Neural progenitor cell (in vitro differentiated cells): ENCODE data around the gene TPCN1. TPM values are rescaled to one million over a fixed set of nuclear protein-coding genes. Genes with fewer than 3 reads are reported as not detected.

ENCODE experiments used
- DNase-seq: peaks from one replicate; pipeline ENCODE4 v3.0.0-alpha.2; 2016; ENCODE audit warnings: low spot score
- H2AFZ ChIP-seq: fragments of 200-600 bp; sonication (generic); replicated peaks from 2 replicates; pipeline ENCODE4 v1.6.1; 2016; ENCODE audit warnings: antibody characterized with exemption
- H3F3A ChIP-seq: fragments of 200-600 bp; sonication (generic); 2 replicates; pipeline ENCODE4 v1.6.1; 2016; ENCODE audit warnings: antibody characterized with exemption, low read depth
- H3K27ac ChIP-seq: fragments of 200-600 bp; sonication (generic); 2 replicates; pipeline ENCODE4 v1.5.1; 2016; ENCODE audit warnings: mild to moderate bottlenecking
- H3K27me3 ChIP-seq: fragments of 200-600 bp; sonication (generic); 2 replicates; pipeline ENCODE4 v1.6.1; 2016; ENCODE audit warnings: mild to moderate bottlenecking, moderate library complexity
- H3K36me3 ChIP-seq: fragments of 200-600 bp; sonication (generic); 2 replicates; pipeline ENCODE4 v1.5.1; 2016
- H3K4me1 ChIP-seq: fragments of 200-600 bp; sonication (generic); 2 replicates; pipeline ENCODE4 v1.6.1; 2016; ENCODE audit warnings: mixed run types
- H3K4me2 ChIP-seq: fragments of 200-600 bp; sonication (generic); 2 replicates; pipeline ENCODE4 v1.6.1; 2016
- H3K4me3 ChIP-seq: fragments of 200-600 bp; sonication (generic); 2 replicates; pipeline ENCODE4 v1.5.1; 2016
- H3K79me2 ChIP-seq: fragments of 200-600 bp; sonication (generic); 2 replicates; pipeline ENCODE4 v1.6.1; 2016; ENCODE audit warnings: low read depth
- H3K9ac ChIP-seq: fragments of 200-600 bp; sonication (generic); 2 replicates; pipeline ENCODE4 v1.6.1; 2016
- H3K9me3 ChIP-seq: fragments of 200-600 bp; sonication (generic); 2 replicates; pipeline ENCODE4 v1.5.1; 2016; ENCODE audit warnings: low read depth
- H4K20me1 ChIP-seq: fragments of 200-600 bp; sonication (generic); 2 replicates; pipeline ENCODE4 v1.6.1; 2016; ENCODE audit warnings: low read depth
- H3K27ac Mint-ChIP-seq: 3 replicates; pipeline ENCODE4 v1.8.0; 2021; ENCODE audit warnings: mixed read lengths
- H3K27me3 Mint-ChIP-seq: 2 replicates; pipeline ENCODE4 v1.8.0; 2022; ENCODE audit warnings: low read depth, mild to moderate bottlenecking, inconsistent platforms, moderate library complexity, mixed read lengths; ENCODE audit not compliant: insufficient read depth
- H3K36me3 Mint-ChIP-seq: 3 replicates; pipeline ENCODE4 v1.8.0; 2021; ENCODE audit warnings: mixed read lengths
- H3K4me1 Mint-ChIP-seq: 3 replicates; pipeline ENCODE4 v1.8.0; 2021; ENCODE audit warnings: mixed read lengths
- H3K4me3 Mint-ChIP-seq: 3 replicates; pipeline ENCODE4 v1.8.0; 2021; ENCODE audit warnings: mild to moderate bottlenecking, moderate library complexity, mixed read lengths
- H3K9me3 Mint-ChIP-seq: 3 replicates; pipeline ENCODE4 v1.8.0; 2020; ENCODE audit warnings: mixed read lengths
- CTCF ChIP-seq: fragments of 200-600 bp; sonication (generic); IDR thresholded peaks from 2 replicates; pipeline ENCODE4 v1.5.1; 2017; ENCODE audit warnings: antibody characterized with exemption, mild to moderate bottlenecking
- EZH2 ChIP-seq: fragments of 200-600 bp; sonication (generic); IDR thresholded peaks from 2 replicates; pipeline ENCODE4 v1.6.1; 2017; ENCODE audit warnings: antibody characterized with exemption, mild to moderate bottlenecking, moderate library complexity
- EZH2phosphoT487 ChIP-seq: fragments of 200-600 bp; sonication (generic); IDR thresholded peaks from 2 replicates; pipeline ENCODE4 v1.6.1; 2017; ENCODE audit warnings: antibody characterized with exemption
- total RNA-seq: library from RNA; depleted of rRNA; stranded (reverse); fragments of >200 nt; gene quantifications from 2 replicates; pipeline ENCODE4 v1.2.3, GENCODE V29; 2015; ENCODE audit warnings: low replicate concordance

Gene TPCN1
- total RNA-seq, 1 donor from 2014 or later: 12.2 TPM

GRCh38 chr12:113207613-113208040, 13.6 kb upstream of the TPCN1 start:
- Histone ChIP-seq H3F3A (no peaks in the 10 kb centered on the region), H3K27ac (no peak overlapping the region), H4K20me1 (no peaks in the 10 kb centered on the region), H3K9ac (no peak overlapping the region), H3K4me2 (no peak overlapping the region), H3K79me2 (no peaks in the 10 kb centered on the region), H3K9me3 (no peaks in the 10 kb centered on the region), H3K27me3 (no peaks in the 10 kb centered on the region), H3K4me3 (no peak overlapping the region), H3K4me1 (no peaks in the 10 kb centered on the region), H3K36me3 (no peaks in the 10 kb centered on the region), H2AFZ (no peak overlapping the region)
- Mint-ChIP-seq H3K36me3 (peaks cover 6% of the 10 kb centered on the region), H3K9me3 (peaks cover 3% of the 10 kb centered on the region), H3K4me3 (no peak overlapping the region), H3K27ac (peak overlapping the region; percentile 20), H3K4me1 (peaks cover 17% of the 10 kb centered on the region), H3K27me3 (peaks cover 15% of the 10 kb centered on the region)
- TF ChIP-seq EZH2phosphoT487 (no peak), CTCF (no peak), EZH2 (no peak)
- DNase-seq: no peak

- no peak for TF ChIP-seq CTCF
- TF ChIP-seq EZH2: no peak
- no peak for TF ChIP-seq EZH2phosphoT487
- Histone ChIP-seq H3K27ac (no peak overlapping the region), H3K36me3 (no peaks in the 10 kb centered on the region), H3K9ac (no peak overlapping the region), H3K27me3 (no peaks in the 10 kb centered on the region), H3K9me3 (no peaks in the 10 kb centered on the region), H3K4me2 (no peak overlapping the region), H3K79me2 (no peaks in the 10 kb centered on the region), H3F3A (no peaks in the 10 kb centered on the region), H4K20me1 (no peaks in the 10 kb centered on the region), H3K4me1 (no peaks in the 10 kb centered on the region), H2AFZ (no peak overlapping the region), H3K4me3 (no peak overlapping the region)
- Mint-ChIP-seq H3K27ac (peak overlapping the region; percentile 53), H3K9me3 (peaks cover 3% of the 10 kb centered on the region), H3K36me3 (peaks cover 6% of the 10 kb centered on the region), H3K4me3 (no peak overlapping the region), H3K27me3 (peaks cover 15% of the 10 kb centered on the region), H3K4me1 (peaks cover 17% of the 10 kb centered on the region)
- no peak for DNase-seq
Observed at GRCh38 chr12:113208041-113208934, 13.0 kb upstream of the TPCN1 start.

- TF ChIP-seq EZH2phosphoT487 (no peak), CTCF (no peak), EZH2 (no peak)
- no peaks in the 10 kb centered on the region for H3K27me3 ChIP-seq
- no peak overlapping the region for H3K27ac ChIP-seq
- H3K4me1 Mint-ChIP-seq: peaks cover 20% of the 10 kb centered on the region
- H3K4me2 ChIP-seq: no peak overlapping the region
- peaks cover 2% of the 10 kb centered on the region for H3K9me3 Mint-ChIP-seq
- no peak overlapping the region for H3K9ac ChIP-seq
- no peaks in the 10 kb centered on the region for H3K4me1 ChIP-seq
- no peak overlapping the region for H2AFZ ChIP-seq
- H3K27me3 Mint-ChIP-seq: peaks cover 15% of the 10 kb centered on the region
- H3F3A ChIP-seq: no peaks in the 10 kb centered on the region
- H3K27ac Mint-ChIP-seq: no peak overlapping the region
- no peak overlapping the region for H3K4me3 ChIP-seq
- no peak overlapping the region for H3K4me3 Mint-ChIP-seq
- no peaks in the 10 kb centered on the region for H3K9me3 ChIP-seq
- H3K36me3 ChIP-seq: no peaks in the 10 kb centered on the region
- no peaks in the 10 kb centered on the region for H3K79me2 ChIP-seq
- H3K36me3 Mint-ChIP-seq: peaks cover 6% of the 10 kb centered on the region
- DNase-seq: no peak
- H4K20me1 ChIP-seq: no peaks in the 10 kb centered on the region
Observed at GRCh38 chr12:113211160-113211559, 10.1 kb upstream of the TPCN1 start.
